Liver (tissue), 9 donors: Measurements from ENCODE around the gene SNAPC4. TPM values are rescaled to one million over a fixed set of nuclear protein-coding genes. Genes with fewer than 3 reads are reported as not detected.

ENCODE experiments used
- DNase-seq: peaks from one replicate; pipeline ENCODE4 v3.0.0-alpha.2; 2017; ENCODE audit warnings: low spot score
- H3K27ac ChIP-seq, 2 donors: one replicate each; pipeline ENCODE4 v1.7.0; 2013; ENCODE audit warnings: inconsistent platforms in 2 of 2, low read length in 2 of 2, control low read depth in 1 of 2, low read depth in 1 of 2, mild to moderate bottlenecking in 1 of 2
- H3K27me3 ChIP-seq, 4 donors: one replicate each; pipeline versions ENCODE4 v1.6.1 to v1.7.0; 2013; ENCODE audit warnings: low read length in 3 of 4, inconsistent platforms in 1 of 4, mild to moderate bottlenecking in 1 of 4, moderate library complexity in 1 of 4; ENCODE audit not compliant: control insufficient read depth in 4 of 4, insufficient read depth in 4 of 4
- H3K36me3 ChIP-seq, 4 donors: one replicate each; pipeline versions ENCODE4 v1.6.1 to v1.7.0; 2013; ENCODE audit warnings: low read length in 3 of 4, mild to moderate bottlenecking in 3 of 4, low read depth in 1 of 4, moderate library complexity in 1 of 4; ENCODE audit not compliant: control insufficient read depth in 4 of 4, insufficient read depth in 3 of 4
- H3K4me1 ChIP-seq, 4 donors: one replicate each; pipeline versions ENCODE4 v1.6.1 to v1.7.0; 2013; ENCODE audit warnings: low read length in 3 of 4, mild to moderate bottlenecking in 3 of 4, moderate library complexity in 1 of 4; ENCODE audit not compliant: control insufficient read depth in 4 of 4, insufficient read depth in 4 of 4
- H3K4me3 ChIP-seq, 3 donors: one replicate each; pipeline versions ENCODE4 v1.6.1 to v1.7.0; 2013; ENCODE audit warnings: low read length in 3 of 3, control low read depth in 1 of 3, low read depth in 1 of 3, mild to moderate bottlenecking in 1 of 3
- H3K9ac ChIP-seq, 2 donors: one replicate each; pipeline ENCODE4 v1.7.0; 2013; ENCODE audit warnings: low read length in 2 of 2, mild to moderate bottlenecking in 2 of 2, moderate library complexity in 2 of 2, control low read depth in 1 of 2, low read depth in 1 of 2
- H3K9me3 ChIP-seq, 4 donors: one replicate each; pipeline versions ENCODE4 v1.6.1 to v1.7.0; 2013; ENCODE audit warnings: low read length in 3 of 4; ENCODE audit not compliant: control insufficient read depth in 4 of 4
- EGR1 ChIP-seq, 2 donors: IDR thresholded peaks; 2 replicates each; pipeline ENCODE4 v1.6.1; 2016 to 2018; ENCODE audit warnings: antibody characterized with exemption in 2 of 2, low read depth in 2 of 2
- FOXA1 ChIP-seq: IDR thresholded peaks from 2 replicates; pipeline ENCODE4 v1.6.1; 2016; ENCODE audit warnings: antibody characterized with exemption
- FOXA2 ChIP-seq: IDR thresholded peaks from 2 replicates; pipeline ENCODE4 v1.6.1; 2016; ENCODE audit warnings: antibody characterized with exemption
- GABPA ChIP-seq, 2 donors: IDR thresholded peaks in 1 of 2; conservative IDR thresholded peaks in 1 of 2; 2 replicates each; pipeline ENCODE4 v1.6.1; 2016; ENCODE audit warnings: antibody characterized with exemption in 2 of 2, mild to moderate bottlenecking in 1 of 2, moderate library complexity in 1 of 2
- HNF4A ChIP-seq, 2 donors: conservative IDR thresholded peaks; 2 replicates each; pipeline ENCODE4 v1.6.1; 2016; ENCODE audit warnings: antibody characterized with exemption in 2 of 2, mild to moderate bottlenecking in 2 of 2
- HNF4G ChIP-seq: IDR thresholded peaks from 2 replicates; pipeline ENCODE4 v1.6.1; 2016; ENCODE audit warnings: antibody characterized with exemption
- JUND ChIP-seq, 2 donors: IDR thresholded peaks; 2 replicates each; pipeline ENCODE4 v1.6.1; 2016; ENCODE audit warnings: antibody characterized with exemption in 2 of 2
- NR2F2 ChIP-seq: IDR thresholded peaks from 2 replicates; pipeline ENCODE4 v1.6.1; 2016; ENCODE audit warnings: antibody characterized with exemption
- RAD21 ChIP-seq, 2 donors: IDR thresholded peaks; 2 replicates each; pipeline ENCODE4 v1.6.1; 2016; ENCODE audit warnings: antibody characterized with exemption in 2 of 2, mild to moderate bottlenecking in 2 of 2
- RXRA ChIP-seq, 2 donors: IDR thresholded peaks; 2 replicates each; pipeline ENCODE4 v1.6.1; 2017 to 2018; ENCODE audit warnings: antibody characterized with exemption in 2 of 2, mild to moderate bottlenecking in 1 of 2
- SP1 ChIP-seq: IDR thresholded peaks from 2 replicates; pipeline ENCODE4 v1.6.1; 2018; ENCODE audit warnings: antibody characterized with exemption, mild to moderate bottlenecking
- TAF1 ChIP-seq: conservative IDR thresholded peaks from 2 replicates; pipeline ENCODE4 v1.6.1; 2016; ENCODE audit warnings: antibody characterized with exemption, mild to moderate bottlenecking
- YY1 ChIP-seq: IDR thresholded peaks from 2 replicates; pipeline ENCODE4 v1.6.1; 2016; ENCODE audit warnings: antibody characterized with exemption, mild to moderate bottlenecking
- WGBS: extraction: QIAGEN DNeasy Blood & Tissue Kit; methylation state at CpG from one replicate; pipeline ENCODE4 v1.1.7; 2013; 5-methylcytosine and 5-hydroxymethylcytosine counted together
- polyA plus RNA-seq, 2 donors: library from polyadenylated mRNA; stranded (reverse) in 1 of 2; unstranded in 1 of 2; fragments of 200-250 nt in 1 of 2; fragments of >200 nt in 1 of 2; fragmentation: Nextera tagmentation in 1 of 2; extraction: Ambion mirVana in 1 of 2; gene quantifications; one replicate each; pipeline versions ENCODE4 v1.2.1 to v1.2.3, GENCODE V29; 2013 to 2015
- total RNA-seq, 2 donors: library from RNA; depleted of rRNA; stranded (reverse); fragments of >200 nt; gene quantifications; one replicate each; pipeline ENCODE4 v1.2.3, GENCODE V29; 2014
- TF ChIP-seq, protein P1 (sequence below): IDR thresholded peaks from 2 replicates; pipeline ENCODE4 v1.6.1; 2016; ENCODE audit warnings: antibody characterized with exemption, mild to moderate bottlenecking
- TF ChIP-seq, protein P2 (sequence below): IDR thresholded peaks from 2 replicates; pipeline ENCODE4 v1.6.1; 2016; ENCODE audit warnings: antibody characterized with exemption
- TF ChIP-seq, protein P3 (sequence below): fragments of 150-350 bp; IDR thresholded peaks from 2 replicates; pipeline ENCODE4 v1.5.1; 2017; ENCODE audit warnings: improper control_type of control experiment, low read depth, low read length; ENCODE audit not compliant: missing input control
- TF ChIP-seq, protein P4 (sequence below): IDR thresholded peaks from 2 replicates; pipeline ENCODE4 v1.6.1; 2016; ENCODE audit warnings: antibody characterized with exemption
- TF ChIP-seq, protein P5 (sequence below): IDR thresholded peaks from 2 replicates; pipeline ENCODE4 v1.6.1; 2016; ENCODE audit warnings: antibody characterized with exemption
- donor health status: healthy.
- donor health status: healthy.
- donor health status: healthy.
- donor health status: healthy.
- donor health status: healthy.

SNAPC4 gene
- total and polyA plus RNA-seq, 4 donors = 0.75 to 4.2 (median 3.1) TPM

DNA sequence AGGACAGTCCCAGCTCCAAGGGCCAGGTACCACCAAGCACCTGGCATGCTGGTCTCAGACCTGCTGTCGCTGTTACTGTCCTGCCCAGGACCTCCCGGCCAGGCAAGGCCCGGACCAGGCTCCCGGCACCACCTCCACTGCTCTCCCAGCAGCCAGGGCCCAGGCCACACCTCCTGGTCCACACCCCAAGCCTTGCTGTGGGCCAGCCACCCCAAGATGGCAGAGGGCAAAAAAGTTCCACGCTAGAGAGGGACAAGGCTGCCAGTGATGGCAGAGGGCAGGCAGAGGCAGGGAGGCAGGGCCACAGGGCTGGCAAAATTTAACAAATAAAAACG is 37.6 kb downstream of the SNAPC4 start:
- no peak for DNase-seq
- no peak overlapping the region for H3K9ac ChIP-seq
- H3K4me1 ChIP-seq = peaks cover 5 to 13% (median 6%) of the 10 kb centered on the region in 4 donors
- WGBS = 89% methylated on average over 6 of the region's 6 CpGs
- H3K36me3 ChIP-seq = peaks cover 0 to 1% (median 0%) of the 10 kb centered on the region in 4 donors
- TF ChIP-seq SP1 = no peak
- TF ChIP-seq, protein P1, sequence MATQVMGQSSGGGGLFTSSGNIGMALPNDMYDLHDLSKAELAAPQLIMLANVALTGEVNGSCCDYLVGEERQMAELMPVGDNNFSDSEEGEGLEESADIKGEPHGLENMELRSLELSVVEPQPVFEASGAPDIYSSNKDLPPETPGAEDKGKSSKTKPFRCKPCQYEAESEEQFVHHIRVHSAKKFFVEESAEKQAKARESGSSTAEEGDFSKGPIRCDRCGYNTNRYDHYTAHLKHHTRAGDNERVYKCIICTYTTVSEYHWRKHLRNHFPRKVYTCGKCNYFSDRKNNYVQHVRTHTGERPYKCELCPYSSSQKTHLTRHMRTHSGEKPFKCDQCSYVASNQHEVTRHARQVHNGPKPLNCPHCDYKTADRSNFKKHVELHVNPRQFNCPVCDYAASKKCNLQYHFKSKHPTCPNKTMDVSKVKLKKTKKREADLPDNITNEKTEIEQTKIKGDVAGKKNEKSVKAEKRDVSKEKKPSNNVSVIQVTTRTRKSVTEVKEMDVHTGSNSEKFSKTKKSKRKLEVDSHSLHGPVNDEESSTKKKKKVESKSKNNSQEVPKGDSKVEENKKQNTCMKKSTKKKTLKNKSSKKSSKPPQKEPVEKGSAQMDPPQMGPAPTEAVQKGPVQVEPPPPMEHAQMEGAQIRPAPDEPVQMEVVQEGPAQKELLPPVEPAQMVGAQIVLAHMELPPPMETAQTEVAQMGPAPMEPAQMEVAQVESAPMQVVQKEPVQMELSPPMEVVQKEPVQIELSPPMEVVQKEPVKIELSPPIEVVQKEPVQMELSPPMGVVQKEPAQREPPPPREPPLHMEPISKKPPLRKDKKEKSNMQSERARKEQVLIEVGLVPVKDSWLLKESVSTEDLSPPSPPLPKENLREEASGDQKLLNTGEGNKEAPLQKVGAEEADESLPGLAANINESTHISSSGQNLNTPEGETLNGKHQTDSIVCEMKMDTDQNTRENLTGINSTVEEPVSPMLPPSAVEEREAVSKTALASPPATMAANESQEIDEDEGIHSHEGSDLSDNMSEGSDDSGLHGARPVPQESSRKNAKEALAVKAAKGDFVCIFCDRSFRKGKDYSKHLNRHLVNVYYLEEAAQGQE = no peak
- TF ChIP-seq, protein P2, sequence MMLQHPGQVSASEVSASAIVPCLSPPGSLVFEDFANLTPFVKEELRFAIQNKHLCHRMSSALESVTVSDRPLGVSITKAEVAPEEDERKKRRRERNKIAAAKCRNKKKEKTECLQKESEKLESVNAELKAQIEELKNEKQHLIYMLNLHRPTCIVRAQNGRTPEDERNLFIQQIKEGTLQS = no peak
- TF ChIP-seq, protein P3, sequence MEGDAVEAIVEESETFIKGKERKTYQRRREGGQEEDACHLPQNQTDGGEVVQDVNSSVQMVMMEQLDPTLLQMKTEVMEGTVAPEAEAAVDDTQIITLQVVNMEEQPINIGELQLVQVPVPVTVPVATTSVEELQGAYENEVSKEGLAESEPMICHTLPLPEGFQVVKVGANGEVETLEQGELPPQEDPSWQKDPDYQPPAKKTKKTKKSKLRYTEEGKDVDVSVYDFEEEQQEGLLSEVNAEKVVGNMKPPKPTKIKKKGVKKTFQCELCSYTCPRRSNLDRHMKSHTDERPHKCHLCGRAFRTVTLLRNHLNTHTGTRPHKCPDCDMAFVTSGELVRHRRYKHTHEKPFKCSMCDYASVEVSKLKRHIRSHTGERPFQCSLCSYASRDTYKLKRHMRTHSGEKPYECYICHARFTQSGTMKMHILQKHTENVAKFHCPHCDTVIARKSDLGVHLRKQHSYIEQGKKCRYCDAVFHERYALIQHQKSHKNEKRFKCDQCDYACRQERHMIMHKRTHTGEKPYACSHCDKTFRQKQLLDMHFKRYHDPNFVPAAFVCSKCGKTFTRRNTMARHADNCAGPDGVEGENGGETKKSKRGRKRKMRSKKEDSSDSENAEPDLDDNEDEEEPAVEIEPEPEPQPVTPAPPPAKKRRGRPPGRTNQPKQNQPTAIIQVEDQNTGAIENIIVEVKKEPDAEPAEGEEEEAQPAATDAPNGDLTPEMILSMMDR = no peak
- TF ChIP-seq TAF1 = no peak
- TF ChIP-seq HNF4A (conservative IDR thresholded peaks at IDR 0.05) = no peak
- TF ChIP-seq, protein P4, sequence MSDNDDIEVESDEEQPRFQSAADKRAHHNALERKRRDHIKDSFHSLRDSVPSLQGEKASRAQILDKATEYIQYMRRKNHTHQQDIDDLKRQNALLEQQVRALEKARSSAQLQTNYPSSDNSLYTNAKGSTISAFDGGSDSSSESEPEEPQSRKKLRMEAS = no peak
- TF ChIP-seq FOXA2 = no peak
- TF ChIP-seq, protein P5, sequence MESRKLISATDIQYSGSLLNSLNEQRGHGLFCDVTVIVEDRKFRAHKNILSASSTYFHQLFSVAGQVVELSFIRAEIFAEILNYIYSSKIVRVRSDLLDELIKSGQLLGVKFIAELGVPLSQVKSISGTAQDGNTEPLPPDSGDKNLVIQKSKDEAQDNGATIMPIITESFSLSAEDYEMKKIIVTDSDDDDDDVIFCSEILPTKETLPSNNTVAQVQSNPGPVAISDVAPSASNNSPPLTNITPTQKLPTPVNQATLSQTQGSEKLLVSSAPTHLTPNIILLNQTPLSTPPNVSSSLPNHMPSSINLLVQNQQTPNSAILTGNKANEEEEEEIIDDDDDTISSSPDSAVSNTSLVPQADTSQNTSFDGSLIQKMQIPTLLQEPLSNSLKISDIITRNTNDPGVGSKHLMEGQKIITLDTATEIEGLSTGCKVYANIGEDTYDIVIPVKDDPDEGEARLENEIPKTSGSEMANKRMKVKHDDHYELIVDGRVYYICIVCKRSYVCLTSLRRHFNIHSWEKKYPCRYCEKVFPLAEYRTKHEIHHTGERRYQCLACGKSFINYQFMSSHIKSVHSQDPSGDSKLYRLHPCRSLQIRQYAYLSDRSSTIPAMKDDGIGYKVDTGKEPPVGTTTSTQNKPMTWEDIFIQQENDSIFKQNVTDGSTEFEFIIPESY = no peak
- no peak for TF ChIP-seq GABPA (IDR thresholded peaks at IDR 0.05 in 1 of 2, conservative IDR thresholded peaks at IDR 0.05 in 1 of 2)
- no peak for TF ChIP-seq YY1
- TF ChIP-seq HNF4G = no peak
- no peak for TF ChIP-seq RAD21 (IDR thresholded peaks at IDR 0.05)
- no peak for TF ChIP-seq RXRA (IDR thresholded peaks at IDR 0.05)
- TF ChIP-seq JUND (IDR thresholded peaks at IDR 0.05) = no peak
- TF ChIP-seq FOXA1 = no peak
- no peak for TF ChIP-seq NR2F2
- no peak for TF ChIP-seq EGR1 (IDR thresholded peaks at IDR 0.05; ENCODE audit: low read depth in 2 of 2)
- H3K27ac ChIP-seq = peak overlapping the region; percentile 42 to 44
- no peaks in the 10 kb centered on the region for H3K9me3 ChIP-seq
- H3K27me3 ChIP-seq = no peaks in the 10 kb centered on the region
- H3K4me3 ChIP-seq = no peak overlapping the region
